Esophagus muscularis mucosa (tissue), 4 donors: ENCODE measurements around the gene PTGES.

Experiments
- CTCF ChIP-seq, 3 experiments: fragments of 200-600 bp in 2 of 3; fragments of 450-650 bp in 1 of 3; sonication (generic) in 2 of 3; IDR thresholded peaks; one replicate each; pipeline ENCODE4 v1.5.1; 2017 to 2019; ENCODE audit warnings: antibody characterized with exemption in 3 of 3, mild to moderate bottlenecking in 2 of 3, moderate library complexity in 1 of 3
- EP300 ChIP-seq: sonication (generic); formaldehyde crosslinking; IDR thresholded peaks from one replicate; pipeline ENCODE4 v1.6.1; 2017; ENCODE audit warnings: antibody characterized with exemption
- POLR2A ChIP-seq: fragments of 450-650 bp; IDR thresholded peaks from one replicate; pipeline ENCODE4 v1.6.1; 2017; ENCODE audit warnings: antibody characterized with exemption, moderate library complexity, mild to moderate bottlenecking, low read depth
- POLR2AphosphoS5 ChIP-seq, 2 donors: sonication (generic); formaldehyde crosslinking; IDR thresholded peaks; one replicate each; pipeline ENCODE4 v1.6.1; 2017; ENCODE audit warnings: antibody characterized with exemption in 2 of 2

- TF ChIP-seq CTCF (IDR thresholded peaks at IDR 0.05) (no peak), POLR2A (no peak), POLR2AphosphoS5 (IDR thresholded peaks at IDR 0.05) (no peak), EP300 (no peak)
These were observed 46.1 kb upstream of the PTGES start for GRCh38 chr9:129798973-129799372.
